Endothelial cell (in vitro differentiated cells): ENCODE results near the gene KCNMA1. TPM values are rescaled to one million over a fixed set of nuclear protein-coding genes. Genes with fewer than 3 reads are reported as not detected.

ENCODE experiments used
- DNase-seq: peaks from one replicate; pipeline ENCODE4 v3.0.0; 2021; ENCODE audit warnings: low spot score
- H3K27ac Mint-ChIP-seq: one replicate; pipeline ENCODE4 v1.8.0; 2021; ENCODE audit warnings: mixed read lengths, inconsistent platforms; ENCODE audit not compliant: unreplicated experiment
- H3K27me3 Mint-ChIP-seq: one replicate; pipeline ENCODE4 v1.8.0; 2021; ENCODE audit warnings: mild to moderate bottlenecking, moderate library complexity, mixed read lengths, inconsistent platforms; ENCODE audit not compliant: unreplicated experiment
- H3K36me3 Mint-ChIP-seq: one replicate; pipeline ENCODE4 v1.8.0; 2021; ENCODE audit warnings: mild to moderate bottlenecking, low read depth, mixed read lengths, inconsistent platforms; ENCODE audit not compliant: unreplicated experiment
- H3K4me1 Mint-ChIP-seq: one replicate; pipeline ENCODE4 v1.8.0; 2021; ENCODE audit warnings: mild to moderate bottlenecking, mixed read lengths, inconsistent platforms; ENCODE audit not compliant: unreplicated experiment
- H3K4me3 Mint-ChIP-seq: one replicate; pipeline ENCODE4 v1.8.0; 2021; ENCODE audit warnings: mild to moderate bottlenecking, mixed read lengths, inconsistent platforms; ENCODE audit not compliant: unreplicated experiment
- H3K9me3 Mint-ChIP-seq: one replicate; pipeline ENCODE4 v1.8.0; 2021; ENCODE audit warnings: mixed read lengths, inconsistent platforms; ENCODE audit not compliant: unreplicated experiment
- total RNA-seq: library from RNA; stranded (reverse); fragmentation: NEBNext Ultra II Directional; extraction: Animal tissue kit (Norgen Biotek cat#: 25700); gene quantifications from one replicate; pipeline ENCODE4 v1.2.1, GENCODE V29; 2021; ENCODE audit not compliant: unreplicated experiment
- TF ChIP-seq, protein P1 (sequence below): fragments of 200-600 bp; sonication (generic); IDR thresholded peaks from one replicate; pipeline ENCODE4 v1.5.0; 2021; ENCODE audit warnings: antibody characterized with exemption; ENCODE audit not compliant: unreplicated experiment

The KCNMA1 gene
- total RNA-seq, 1 donor from 2014 or later = 5.1 TPM

DNA sequence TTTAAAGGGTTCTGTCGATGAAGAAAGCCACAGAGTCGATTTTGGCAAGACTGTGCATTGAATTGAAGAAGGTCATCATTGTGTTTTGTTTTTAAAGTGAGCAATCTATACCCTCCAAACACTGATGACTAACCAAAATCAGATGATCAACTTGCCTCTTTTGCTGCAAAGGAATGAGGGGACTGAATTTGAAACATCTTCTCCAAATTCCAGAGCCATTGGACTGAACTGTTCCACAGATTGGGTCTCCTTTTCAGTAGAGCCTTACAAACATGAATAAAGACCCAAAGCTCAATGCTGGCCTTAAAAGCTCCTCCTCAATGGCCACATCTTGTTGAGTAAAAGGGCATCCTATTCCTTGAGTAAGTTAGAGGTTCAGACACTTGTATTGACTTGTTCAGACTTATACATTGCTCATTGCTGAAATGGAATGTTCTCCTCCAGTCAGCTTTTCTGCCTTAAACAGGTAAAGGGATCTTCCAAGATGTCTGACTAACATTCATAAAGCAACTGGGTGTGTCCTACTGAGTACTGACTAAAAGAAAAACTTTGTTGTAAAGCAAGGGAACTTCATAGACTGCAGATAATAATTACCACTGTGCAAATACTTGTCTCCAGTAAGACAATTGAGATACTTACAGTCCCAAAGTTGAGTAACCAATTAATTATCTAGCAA, 630.6 kb downstream of the KCNMA1 start:
- no peaks in the 10 kb centered on the region for H3K9me3 Mint-ChIP-seq
- DNase-seq = no peak
- TF ChIP-seq, protein P1, sequence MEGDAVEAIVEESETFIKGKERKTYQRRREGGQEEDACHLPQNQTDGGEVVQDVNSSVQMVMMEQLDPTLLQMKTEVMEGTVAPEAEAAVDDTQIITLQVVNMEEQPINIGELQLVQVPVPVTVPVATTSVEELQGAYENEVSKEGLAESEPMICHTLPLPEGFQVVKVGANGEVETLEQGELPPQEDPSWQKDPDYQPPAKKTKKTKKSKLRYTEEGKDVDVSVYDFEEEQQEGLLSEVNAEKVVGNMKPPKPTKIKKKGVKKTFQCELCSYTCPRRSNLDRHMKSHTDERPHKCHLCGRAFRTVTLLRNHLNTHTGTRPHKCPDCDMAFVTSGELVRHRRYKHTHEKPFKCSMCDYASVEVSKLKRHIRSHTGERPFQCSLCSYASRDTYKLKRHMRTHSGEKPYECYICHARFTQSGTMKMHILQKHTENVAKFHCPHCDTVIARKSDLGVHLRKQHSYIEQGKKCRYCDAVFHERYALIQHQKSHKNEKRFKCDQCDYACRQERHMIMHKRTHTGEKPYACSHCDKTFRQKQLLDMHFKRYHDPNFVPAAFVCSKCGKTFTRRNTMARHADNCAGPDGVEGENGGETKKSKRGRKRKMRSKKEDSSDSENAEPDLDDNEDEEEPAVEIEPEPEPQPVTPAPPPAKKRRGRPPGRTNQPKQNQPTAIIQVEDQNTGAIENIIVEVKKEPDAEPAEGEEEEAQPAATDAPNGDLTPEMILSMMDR = no peak
- no peaks in the 10 kb centered on the region for H3K36me3 Mint-ChIP-seq
- peaks cover 14% of the 10 kb centered on the region for H3K4me1 Mint-ChIP-seq
- no peaks in the 10 kb centered on the region for H3K27me3 Mint-ChIP-seq
- no peak overlapping the region for H3K4me3 Mint-ChIP-seq
- no peak overlapping the region for H3K27ac Mint-ChIP-seq

DNA sequence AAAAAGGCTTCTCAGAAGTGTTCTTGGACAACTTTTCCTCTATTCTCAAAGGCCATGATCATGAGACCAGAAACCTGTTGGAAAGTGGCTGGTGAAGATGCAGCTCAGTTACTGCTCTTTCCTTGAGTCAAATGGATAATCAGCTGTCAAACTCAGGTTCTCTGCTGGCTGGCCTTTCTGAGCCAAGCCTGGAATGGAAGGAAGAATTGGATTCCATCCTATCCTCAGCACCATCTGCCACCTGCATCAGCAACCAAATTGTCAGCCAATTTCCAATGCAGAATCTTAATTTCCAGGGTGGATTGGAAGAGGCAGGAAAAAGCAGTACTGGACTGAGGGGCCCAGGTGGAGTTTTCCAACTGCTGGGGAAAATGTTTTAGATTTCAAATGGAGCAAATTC, 631.7 kb downstream of the KCNMA1 start:
- no peak for DNase-seq
- no peaks in the 10 kb centered on the region for H3K27me3 Mint-ChIP-seq
- peaks cover 14% of the 10 kb centered on the region for H3K4me1 Mint-ChIP-seq
- no peak overlapping the region for H3K4me3 Mint-ChIP-seq
- TF ChIP-seq, protein P1 = no peak
- H3K9me3 Mint-ChIP-seq = no peaks in the 10 kb centered on the region
- H3K27ac Mint-ChIP-seq = no peak overlapping the region
- no peaks in the 10 kb centered on the region for H3K36me3 Mint-ChIP-seq

DNA sequence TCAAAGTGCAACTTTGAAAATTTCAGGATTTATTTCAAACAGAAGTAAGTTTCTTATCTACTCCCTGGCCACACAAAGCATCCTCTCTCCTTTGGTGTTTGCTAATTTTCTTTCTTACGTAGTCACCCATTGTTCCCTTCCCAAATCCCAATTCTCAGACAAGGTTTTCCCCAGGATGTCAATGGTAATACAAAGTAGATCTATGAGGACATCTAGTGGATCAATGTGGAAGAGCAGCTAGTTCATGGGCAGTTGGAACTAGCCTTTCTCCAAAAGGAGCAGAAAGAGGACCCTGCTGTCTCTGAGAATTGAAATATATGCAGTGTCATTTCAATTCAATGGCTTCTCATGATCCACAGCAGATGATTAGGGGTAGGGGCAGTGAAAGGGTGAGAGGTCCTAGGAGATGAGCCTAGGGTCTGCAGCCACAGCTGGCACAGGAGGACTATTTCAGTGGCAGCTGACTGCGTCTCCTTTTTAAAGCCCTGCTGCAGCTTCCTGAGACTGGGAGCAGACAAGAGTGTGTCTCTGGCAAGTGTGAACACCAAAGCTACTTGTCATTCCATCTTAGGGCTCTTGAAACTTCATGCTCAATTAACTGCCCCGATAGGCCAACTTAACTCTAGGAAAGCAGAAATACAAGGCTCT, 632.6 kb downstream of the KCNMA1 start:
- peak; percentile 63 for DNase-seq
- no peaks in the 10 kb centered on the region for H3K36me3 Mint-ChIP-seq
- peaks cover 14% of the 10 kb centered on the region for H3K4me1 Mint-ChIP-seq
- no peak overlapping the region for H3K4me3 Mint-ChIP-seq
- H3K27ac Mint-ChIP-seq = no peak overlapping the region
- no peaks in the 10 kb centered on the region for H3K9me3 Mint-ChIP-seq
- TF ChIP-seq, protein P1 = peak; percentile 77
- no peaks in the 10 kb centered on the region for H3K27me3 Mint-ChIP-seq

DNA sequence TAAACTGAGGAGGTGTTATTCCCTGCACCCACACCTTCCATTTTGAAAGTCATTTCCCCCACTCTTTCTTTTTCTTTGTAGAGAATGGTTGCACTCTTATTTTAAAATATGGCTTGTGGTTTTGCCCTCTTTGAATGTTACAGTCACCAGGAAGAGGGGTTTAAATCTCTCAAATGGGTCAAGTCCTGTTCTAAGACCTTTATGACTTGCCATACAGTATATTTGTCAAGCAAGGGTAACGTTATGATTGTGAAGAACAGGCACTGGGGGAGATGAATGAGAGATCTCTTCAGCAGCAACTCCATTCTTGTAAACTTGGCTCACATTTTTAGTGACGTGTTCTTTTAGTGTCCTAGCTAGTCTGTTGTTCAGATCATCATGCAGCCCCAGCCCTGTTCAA, 634.7 kb downstream of the KCNMA1 start:
- Mint-ChIP-seq H3K4me1 (peaks cover 14% of the 10 kb centered on the region), H3K27ac (no peak overlapping the region), H3K36me3 (no peaks in the 10 kb centered on the region), H3K9me3 (no peaks in the 10 kb centered on the region), H3K4me3 (no peak overlapping the region), H3K27me3 (no peaks in the 10 kb centered on the region)
- no peak for DNase-seq
- TF ChIP-seq, protein P1 = no peak

DNA sequence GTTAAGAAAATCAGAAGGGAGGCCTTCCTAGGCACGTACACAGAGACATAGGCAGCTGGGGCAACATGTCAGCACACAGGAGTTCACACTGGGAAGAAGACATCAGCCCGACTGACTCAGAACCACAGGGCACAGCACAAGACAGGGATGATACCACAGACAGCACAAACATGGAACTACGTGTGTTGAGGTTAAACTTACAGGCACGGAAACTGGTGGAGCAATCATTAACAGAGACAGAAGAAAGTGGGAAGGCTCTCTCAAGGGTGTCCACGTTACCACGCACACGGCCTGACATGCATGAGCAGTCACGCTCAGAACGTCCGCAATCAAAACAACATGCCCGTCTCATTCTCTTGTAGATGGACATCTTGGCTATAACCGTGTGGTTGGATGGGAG, 636.4 kb downstream of the KCNMA1 start:
- Mint-ChIP-seq H3K36me3 (no peaks in the 10 kb centered on the region), H3K27me3 (no peaks in the 10 kb centered on the region), H3K27ac (no peak overlapping the region), H3K9me3 (no peaks in the 10 kb centered on the region), H3K4me3 (no peak overlapping the region), H3K4me1 (peaks cover 14% of the 10 kb centered on the region)
- TF ChIP-seq, protein P1 = no peak
- DNase-seq = no peak
